CD4-positive, alpha-beta T cell treated with Interferon alpha-2 for 1 hour (primary cell): ENCODE measurements around the gene TMEM40.
"Not testable (repeated sequence)": the region's sequence is repeated elsewhere in the genome, so short reads cannot be mapped to it uniquely, and the experiment has no call there.

Experiments
- DNase-seq, 2 donors: peaks; one replicate each; pipeline ENCODE4 v3.0.0-alpha.2; 2020 to 2022

Gene TMEM40

GRCh38 chr3:12759097-12759679 is at the start of gene TMEM40:
Gene TMEM40 (minus strand): TSS chr3:12759259. CDS start chr3:12749832, 9,427 bp downstream.
- no peak for DNase-seq

- DNase-seq, result no peak
Observed at GRCh38 chr3:12808587-12808986, 49.5 kb upstream of the TMEM40 start.

GRCh38 chr3:12807601-12808359 is 48.7 kb upstream of the TMEM40 start:
- no peak for DNase-seq

GRCh38 chr3:12807066-12807465 is 48.0 kb upstream of the TMEM40 start:
- no peak for DNase-seq

- DNase-seq, result no peak
Observed at GRCh38 chr3:12803371-12803770, 44.3 kb upstream of the TMEM40 start.

- DNase-seq, result no peak
Observed at GRCh38 chr3:12799525-12800440, 40.7 kb upstream of the TMEM40 start.

GRCh38 chr3:12798559-12799179 is 39.6 kb upstream of the TMEM40 start:
- no peak for DNase-seq

- no peak for DNase-seq
Observed at GRCh38 chr3:12797892-12798558, 39.0 kb upstream of the TMEM40 start.

- DNase-seq, result no peak
Observed at GRCh38 chr3:12797124-12797891, 38.2 kb upstream of the TMEM40 start.

GRCh38 chr3:12796171-12797123 is 37.4 kb upstream of the TMEM40 start, which contains the start of gene CAND2:
Gene CAND2 (plus strand): TSS chr3:12796680. CDS start chr3:12796721, 41 bp downstream.
- peak in 1 of 2 donors; percentile 31 for DNase-seq

- DNase-seq, result no peak
Observed at GRCh38 chr3:12793701-12794100, 34.6 kb upstream of the TMEM40 start.

- DNase-seq, result no peak
Observed at GRCh38 chr3:12791430-12791829, 32.4 kb upstream of the TMEM40 start.

GRCh38 chr3:12787967-12788690 is 29.1 kb upstream of the TMEM40 start:
- not testable (repeated sequence) for DNase-seq

GRCh38 chr3:12787346-12787745 is 28.3 kb upstream of the TMEM40 start:
- DNase-seq, result peak in 1 of 2 donors; percentile 62

GRCh38 chr3:12785096-12785495 is 26.0 kb upstream of the TMEM40 start:
- DNase-seq, result no peak

GRCh38 chr3:12782172-12782815 is 23.2 kb upstream of the TMEM40 start:
- DNase-seq, result peak in 1 of 2 donors; percentile 8

GRCh38 chr3:12780751-12781150 is 21.7 kb upstream of the TMEM40 start:
- no peak for DNase-seq

- no peak for DNase-seq
Observed at GRCh38 chr3:12777171-12777570, 18.1 kb upstream of the TMEM40 start.

- DNase-seq, result not testable (repeated sequence)
Observed at GRCh38 chr3:12775970-12776369, 16.9 kb upstream of the TMEM40 start.
